BJ (cell line): ENCODE results near the gene MRNIP. TPM values are rescaled to one million over a fixed set of nuclear protein-coding genes. Genes with fewer than 3 reads are reported as not detected.

Source experiments
- CTCF ChIA-PET: fragments of 350-600 bp; formaldehyde crosslinking; extraction: SDS; loops from one replicate; lab custom pipeline; 2021; ENCODE audit warnings: antibody characterized with exemption, inconsistent platforms; lab: Yijun Ruan, JAX
- POLR2A ChIA-PET: fragments of 300-600 bp; sonication (Branson Sonifier 250); formaldehyde crosslinking; extraction: SDS; loops from one replicate; lab custom pipeline; 2021; ENCODE audit warnings: antibody characterized with exemption; lab: Charles Lee
- DNase-seq: peaks from one replicate; pipeline ENCODE4 v3.0.0-alpha.2; 2011; ENCODE audit warnings: low read depth
- H3K27me3 ChIP-seq: 2 replicates; pipeline ENCODE4 v1.6.0; 2011; ENCODE audit warnings: low read length; ENCODE audit not compliant: control insufficient read depth, insufficient read depth
- H3K36me3 ChIP-seq: 2 replicates; pipeline ENCODE4 v1.5.1; 2011; ENCODE audit warnings: low read length; ENCODE audit not compliant: control insufficient read depth, insufficient read depth
- H3K4me3 ChIP-seq: 2 replicates; pipeline ENCODE4 v1.5.1; 2011; ENCODE audit warnings: low read depth, mild to moderate bottlenecking, control low read depth, low read length
- polyA plus RNA-seq: library from polyadenylated mRNA; depleted of rRNA; stranded (reverse); fragments of >200 nt; gene quantifications from 2 replicates; pipeline ENCODE4 v1.2.3, GENCODE V29; 2011
- TF ChIP-seq, protein P1 (sequence below): IDR thresholded peaks from 2 replicates; pipeline ENCODE4 v1.5.1; 2011; ENCODE audit warnings: low read depth, mild to moderate bottlenecking, control low read depth, inconsistent platforms, low read length, moderate library complexity; ENCODE audit not compliant: insufficient read depth

MRNIP gene
- polyA plus RNA-seq, 1 experiment, result 14.1 TPM

DNA sequence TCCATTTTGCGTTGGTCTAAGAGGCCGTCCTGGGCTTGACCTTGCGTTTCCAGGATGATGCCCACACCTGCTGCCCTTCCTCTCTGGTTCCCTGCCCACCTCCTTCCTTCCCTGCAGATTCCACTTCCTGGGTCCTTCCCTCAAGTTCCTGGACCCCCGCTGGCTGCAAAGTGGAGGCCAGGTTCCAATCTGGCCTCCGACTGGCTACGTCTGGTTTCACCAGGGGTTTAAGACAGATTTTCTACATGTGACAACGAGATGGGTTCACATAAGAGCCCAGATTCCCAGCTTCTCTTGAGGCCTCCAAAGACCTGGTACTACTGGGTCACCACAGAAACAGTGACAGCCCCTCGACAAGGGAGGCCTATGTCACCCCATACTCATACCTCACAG lies 54.1 kb downstream of the MRNIP start:
- ChIA-PET CTCF (no interaction called here), POLR2A (no interaction called here)
- Histone ChIP-seq H3K4me3 (no peak overlapping the region), H3K27me3 (no peaks in the 10 kb centered on the region), H3K36me3 (peaks cover 23% of the 10 kb centered on the region)
- no peak for DNase-seq
- TF ChIP-seq, protein P1, sequence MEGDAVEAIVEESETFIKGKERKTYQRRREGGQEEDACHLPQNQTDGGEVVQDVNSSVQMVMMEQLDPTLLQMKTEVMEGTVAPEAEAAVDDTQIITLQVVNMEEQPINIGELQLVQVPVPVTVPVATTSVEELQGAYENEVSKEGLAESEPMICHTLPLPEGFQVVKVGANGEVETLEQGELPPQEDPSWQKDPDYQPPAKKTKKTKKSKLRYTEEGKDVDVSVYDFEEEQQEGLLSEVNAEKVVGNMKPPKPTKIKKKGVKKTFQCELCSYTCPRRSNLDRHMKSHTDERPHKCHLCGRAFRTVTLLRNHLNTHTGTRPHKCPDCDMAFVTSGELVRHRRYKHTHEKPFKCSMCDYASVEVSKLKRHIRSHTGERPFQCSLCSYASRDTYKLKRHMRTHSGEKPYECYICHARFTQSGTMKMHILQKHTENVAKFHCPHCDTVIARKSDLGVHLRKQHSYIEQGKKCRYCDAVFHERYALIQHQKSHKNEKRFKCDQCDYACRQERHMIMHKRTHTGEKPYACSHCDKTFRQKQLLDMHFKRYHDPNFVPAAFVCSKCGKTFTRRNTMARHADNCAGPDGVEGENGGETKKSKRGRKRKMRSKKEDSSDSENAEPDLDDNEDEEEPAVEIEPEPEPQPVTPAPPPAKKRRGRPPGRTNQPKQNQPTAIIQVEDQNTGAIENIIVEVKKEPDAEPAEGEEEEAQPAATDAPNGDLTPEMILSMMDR, result no peak

DNA sequence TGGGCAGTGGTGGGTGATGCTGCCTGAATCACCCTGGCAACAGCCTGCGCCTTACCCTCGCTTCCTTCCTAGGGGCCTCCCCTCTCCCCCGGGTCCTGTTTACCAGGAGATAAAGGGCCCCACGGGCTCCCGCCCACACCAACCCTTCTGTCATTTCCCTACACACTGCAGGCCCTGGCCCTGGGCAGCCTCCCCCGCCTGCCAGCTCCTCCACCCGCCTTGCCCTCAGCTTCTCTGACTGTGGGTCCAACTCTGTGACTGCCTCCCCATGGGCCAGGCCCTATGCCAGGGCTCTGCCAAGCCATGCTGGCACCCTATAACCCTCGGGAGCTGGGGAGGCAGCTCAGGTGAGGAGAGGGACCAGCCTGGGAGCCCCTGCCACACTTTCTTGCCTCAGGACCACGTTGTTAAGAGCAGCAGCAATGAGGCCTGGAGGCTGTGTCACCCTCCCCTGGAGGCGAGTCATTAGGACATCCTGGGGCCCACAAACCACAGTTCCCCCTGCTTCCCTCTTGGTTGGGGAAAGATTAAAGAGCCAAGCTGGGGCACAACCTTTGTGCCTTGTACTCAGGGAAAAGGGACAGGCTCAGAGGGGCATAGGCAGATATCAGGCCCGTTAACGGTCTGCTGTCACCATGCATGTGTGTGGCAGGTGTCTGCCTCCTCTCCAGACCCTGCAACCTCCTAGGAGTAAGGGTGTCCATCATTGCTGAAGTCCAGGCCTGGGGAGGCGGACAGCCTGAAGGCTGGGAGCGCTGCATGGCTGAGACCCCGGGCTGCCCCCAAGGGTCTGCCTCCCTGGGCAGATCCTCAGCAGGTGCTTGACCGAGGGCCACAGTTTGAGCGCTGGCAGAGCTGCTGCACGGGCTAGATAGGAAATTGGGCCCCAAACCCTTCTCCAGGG lies 54.7 kb downstream of the MRNIP start:
- POLR2A ChIA-PET, result no interaction called here
- no peak overlapping the region for H3K4me3 ChIP-seq
- TF ChIP-seq, protein P1, result no peak
- H3K36me3 ChIP-seq, result peaks cover 29% of the 10 kb centered on the region
- CTCF ChIA-PET, result no interaction called here
- H3K27me3 ChIP-seq, result no peaks in the 10 kb centered on the region
- no peak for DNase-seq

DNA sequence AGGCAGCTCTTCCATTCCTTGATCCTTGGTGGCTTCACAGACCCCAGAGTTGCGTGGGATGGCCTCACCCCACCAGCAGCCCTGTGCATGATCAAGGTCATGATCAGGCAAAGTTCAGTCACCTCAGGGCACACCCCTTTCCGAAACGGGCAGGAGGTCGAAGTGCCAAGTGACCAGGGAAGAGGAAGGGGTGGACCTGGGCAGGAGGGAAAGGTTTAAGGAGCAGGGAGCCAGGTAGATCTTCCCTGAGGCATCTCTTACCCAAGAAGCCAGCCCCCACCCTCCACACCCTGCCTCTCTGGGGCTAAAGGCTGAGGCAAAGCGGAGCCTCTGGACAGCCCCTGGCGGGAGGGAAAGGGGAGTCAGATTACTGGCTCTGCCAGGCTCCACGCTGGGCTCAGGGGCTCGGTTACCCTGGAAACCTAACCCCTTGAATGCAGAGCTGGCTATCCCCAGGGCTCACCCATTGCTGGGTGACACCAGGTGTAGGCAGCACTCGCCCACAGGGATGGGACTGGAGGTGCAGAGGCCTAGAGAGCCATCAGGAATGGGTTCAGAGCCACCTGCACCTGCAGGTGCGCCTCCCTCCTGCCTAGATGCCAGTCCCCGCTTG lies 55.6 kb downstream of the MRNIP start:
- POLR2A ChIA-PET, result no interaction called here
- Histone ChIP-seq H3K36me3 (peaks cover 37% of the 10 kb centered on the region), H3K27me3 (no peaks in the 10 kb centered on the region), H3K4me3 (no peak overlapping the region)
- TF ChIP-seq, protein P1, result no peak
- DNase-seq, result no peak
- CTCF ChIA-PET, result interaction anchor here (1.2 to 1.8 kb wide), 2 partner anchors 9 to 41 kb away, joined by 4 read pairs; partner anchors contain the start of gene LTC4S

DNA sequence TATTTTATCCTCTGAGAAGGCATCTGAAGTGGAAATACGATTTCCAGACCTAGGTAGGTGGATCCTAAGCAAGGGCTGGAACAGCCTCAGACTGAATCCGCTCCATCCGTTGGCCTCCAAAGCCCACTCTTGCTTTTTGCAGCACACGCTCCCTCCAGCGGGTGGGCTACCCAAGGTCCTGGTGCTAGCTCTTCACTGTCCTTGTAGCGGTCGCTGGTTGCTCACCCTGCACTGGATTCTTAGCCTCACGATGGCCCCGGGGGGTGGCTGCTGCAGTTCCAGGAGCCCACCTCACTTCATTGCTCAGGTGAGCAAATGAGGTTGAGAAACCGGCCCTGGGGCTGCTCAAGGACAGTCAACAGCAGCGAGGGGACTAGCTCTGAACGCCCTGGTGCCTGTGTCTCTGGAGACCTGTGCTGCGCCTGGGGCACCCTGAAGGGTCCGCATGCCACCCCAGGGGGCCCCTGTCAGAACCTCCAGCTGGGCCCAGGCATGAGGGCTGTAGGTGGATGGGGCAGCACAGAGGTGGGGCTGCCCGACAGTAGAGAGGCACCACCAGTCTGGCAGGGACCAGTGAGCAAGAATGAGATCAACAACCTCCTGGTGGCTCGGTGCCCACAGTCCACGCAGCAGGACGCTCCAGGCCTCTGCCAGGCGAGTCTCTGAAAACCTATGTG lies 56.3 kb downstream of the MRNIP start:
- DNase-seq, result no peak
- Histone ChIP-seq H3K36me3 (peaks cover 41% of the 10 kb centered on the region), H3K27me3 (no peaks in the 10 kb centered on the region), H3K4me3 (no peak overlapping the region)
- ChIA-PET POLR2A (no interaction called here), CTCF (interaction anchor here (0.6 to 1.8 kb wide), 5 partner anchors 8 to 104 kb away, joined by 3 to 4 read pairs (median 4); partner anchors contain the start of gene LTC4S)
- TF ChIP-seq, protein P1, result no peak
